Activated naive CD8-positive, alpha-beta T cell treated with anti-CD3 and anti-CD28 coated beads, Interleukin-2, amount 50 U/mL, for 24 hours (primary cell): ENCODE results near the gene F2RL3.

Source experiments
- ATAC-seq: fragments of 150-1000 bp; cut with Tn5 transposase; one replicate; pipeline ENCODE4 v1.10.0; 2021
- DNase-seq: peaks from one replicate; pipeline ENCODE4 v3.0.0; 2021
- H3K27ac Mint-ChIP-seq: one replicate; pipeline ENCODE4 v1.8.0; 2021; ENCODE audit warnings: mild to moderate bottlenecking, mixed read lengths
- H3K27me3 Mint-ChIP-seq: one replicate; pipeline ENCODE4 v1.8.0; 2021; ENCODE audit warnings: mixed read lengths
- H3K36me3 Mint-ChIP-seq: one replicate; pipeline ENCODE4 v1.8.0; 2021; ENCODE audit warnings: low read depth, mixed read lengths
- H3K4me1 Mint-ChIP-seq: one replicate; pipeline ENCODE4 v1.8.0; 2021; ENCODE audit warnings: mixed read lengths
- H3K4me3 Mint-ChIP-seq: one replicate; pipeline ENCODE4 v1.8.0; 2021; ENCODE audit warnings: mild to moderate bottlenecking, moderate library complexity, mixed read lengths
- H3K9me3 Mint-ChIP-seq: one replicate; pipeline ENCODE4 v1.8.0; 2021; ENCODE audit warnings: mixed read lengths

Gene F2RL3

GRCh38 chr19:16888629-16889365 is at the start of gene F2RL3:
Gene F2RL3 (plus strand): TSS chr19:16888999. CDS start chr19:16889190, 191 bp downstream.
- no peaks in the 10 kb centered on the region for H3K9me3 Mint-ChIP-seq
- peaks cover 4% of the 10 kb centered on the region for H3K27me3 Mint-ChIP-seq
- no peak within 1 kb of the TSS for H3K4me3 Mint-ChIP-seq
- H3K36me3 Mint-ChIP-seq, result no peaks in the 10 kb centered on the region
- no peak within 1 kb of the TSS for H3K27ac Mint-ChIP-seq
- ATAC-seq (no peak), DNase-seq (no peak)
- peaks cover 14% of the 10 kb centered on the region for H3K4me1 Mint-ChIP-seq

GRCh38 chr19:16841391-16841926 is 47.3 kb upstream of the F2RL3 start:
- Mint-ChIP-seq H3K27ac (no peak overlapping the region), H3K4me1 (peaks cover 5% of the 10 kb centered on the region), H3K9me3 (no peaks in the 10 kb centered on the region), H3K4me3 (no peak overlapping the region), H3K27me3 (no peaks in the 10 kb centered on the region), H3K36me3 (peaks cover 30% of the 10 kb centered on the region)
- ATAC-seq, result no peak
- no peak for DNase-seq

- DNase-seq (no peak), ATAC-seq (no peak)
- H3K9me3 Mint-ChIP-seq, result no peaks in the 10 kb centered on the region
- H3K4me1 Mint-ChIP-seq, result no peaks in the 10 kb centered on the region
- no peaks in the 10 kb centered on the region for H3K27me3 Mint-ChIP-seq
- no peak overlapping the region for H3K27ac Mint-ChIP-seq
- H3K36me3 Mint-ChIP-seq, result peaks cover 46% of the 10 kb centered on the region
- no peak overlapping the region for H3K4me3 Mint-ChIP-seq
Observed at GRCh38 chr19:16846901-16847300, 41.9 kb upstream of the F2RL3 start.

GRCh38 chr19:16847430-16847829 is 41.4 kb upstream of the F2RL3 start:
- H3K27me3 Mint-ChIP-seq, result no peaks in the 10 kb centered on the region
- no peak overlapping the region for H3K4me3 Mint-ChIP-seq
- H3K9me3 Mint-ChIP-seq, result no peaks in the 10 kb centered on the region
- no peak overlapping the region for H3K27ac Mint-ChIP-seq
- DNase-seq, result no peak
- H3K36me3 Mint-ChIP-seq, result peaks cover 47% of the 10 kb centered on the region
- no peak for ATAC-seq
- no peaks in the 10 kb centered on the region for H3K4me1 Mint-ChIP-seq

GRCh38 chr19:16849168-16849567 is 39.6 kb upstream of the F2RL3 start:
- H3K27me3 Mint-ChIP-seq, result no peaks in the 10 kb centered on the region
- no peaks in the 10 kb centered on the region for H3K9me3 Mint-ChIP-seq
- no peaks in the 10 kb centered on the region for H3K4me1 Mint-ChIP-seq

GRCh38 chr19:16850133-16850532 is 38.7 kb upstream of the F2RL3 start:
- ATAC-seq (no peak), DNase-seq (no peak)
- Mint-ChIP-seq H3K27ac (no peak overlapping the region), H3K4me3 (no peak overlapping the region), H3K27me3 (no peaks in the 10 kb centered on the region), H3K9me3 (no peaks in the 10 kb centered on the region), H3K36me3 (peaks cover 38% of the 10 kb centered on the region), H3K4me1 (no peaks in the 10 kb centered on the region)

More at GRCh38 chr19:16849168-16849567, 39.6 kb upstream of the F2RL3 start:
- DNase-seq (no peak), ATAC-seq (no peak)
- Mint-ChIP-seq H3K4me3 (no peak overlapping the region), H3K36me3 (peaks cover 41% of the 10 kb centered on the region), H3K27ac (no peak overlapping the region)

GRCh38 chr19:16851031-16851712 is 37.6 kb upstream of the F2RL3 start:
- H3K9me3 Mint-ChIP-seq, result no peaks in the 10 kb centered on the region
- ATAC-seq (no peak), DNase-seq (no peak)
- H3K36me3 Mint-ChIP-seq, result peaks cover 34% of the 10 kb centered on the region
- no peaks in the 10 kb centered on the region for H3K4me1 Mint-ChIP-seq
- H3K27me3 Mint-ChIP-seq, result no peaks in the 10 kb centered on the region
- no peak overlapping the region for H3K27ac Mint-ChIP-seq
- no peak overlapping the region for H3K4me3 Mint-ChIP-seq

- no peak for ATAC-seq
- Mint-ChIP-seq H3K27me3 (no peaks in the 10 kb centered on the region), H3K36me3 (peaks cover 29% of the 10 kb centered on the region), H3K4me3 (no peak overlapping the region), H3K4me1 (no peaks in the 10 kb centered on the region), H3K9me3 (no peaks in the 10 kb centered on the region), H3K27ac (no peak overlapping the region)
- no peak for DNase-seq
Observed at GRCh38 chr19:16853066-16853465, 35.7 kb upstream of the F2RL3 start.

GRCh38 chr19:16856091-16856490 is 32.7 kb upstream of the F2RL3 start:
- Mint-ChIP-seq H3K4me1 (no peaks in the 10 kb centered on the region), H3K27ac (no peak overlapping the region), H3K9me3 (no peaks in the 10 kb centered on the region), H3K4me3 (no peak overlapping the region), H3K36me3 (peaks cover 21% of the 10 kb centered on the region), H3K27me3 (no peaks in the 10 kb centered on the region)
- DNase-seq (no peak), ATAC-seq (no peak)

- Mint-ChIP-seq H3K36me3 (peaks cover 16% of the 10 kb centered on the region), H3K27me3 (no peaks in the 10 kb centered on the region), H3K9me3 (no peaks in the 10 kb centered on the region), H3K4me3 (no peak overlapping the region), H3K27ac (no peak overlapping the region), H3K4me1 (peaks cover 3% of the 10 kb centered on the region)
- ATAC-seq (no peak), DNase-seq (no peak)
Observed at GRCh38 chr19:16859626-16860025, 29.2 kb upstream of the F2RL3 start.

- ATAC-seq (no peak), DNase-seq (no peak)
- H3K27ac Mint-ChIP-seq, result no peak overlapping the region
- H3K27me3 Mint-ChIP-seq, result no peaks in the 10 kb centered on the region
- H3K36me3 Mint-ChIP-seq, result peaks cover 12% of the 10 kb centered on the region
- peaks cover 3% of the 10 kb centered on the region for H3K4me1 Mint-ChIP-seq
- no peak overlapping the region for H3K4me3 Mint-ChIP-seq
- H3K9me3 Mint-ChIP-seq, result no peaks in the 10 kb centered on the region
Observed at GRCh38 chr19:16860118-16860517, 28.7 kb upstream of the F2RL3 start.

- H3K27me3 Mint-ChIP-seq, result no peaks in the 10 kb centered on the region
- no peak for ATAC-seq
- peaks cover 3% of the 10 kb centered on the region for H3K4me1 Mint-ChIP-seq
- no peak overlapping the region for H3K4me3 Mint-ChIP-seq
- no peaks in the 10 kb centered on the region for H3K9me3 Mint-ChIP-seq
- no peak overlapping the region for H3K27ac Mint-ChIP-seq
- H3K36me3 Mint-ChIP-seq, result peaks cover 12% of the 10 kb centered on the region
- DNase-seq, result no peak
Observed at GRCh38 chr19:16861011-16861410, 27.8 kb upstream of the F2RL3 start.

GRCh38 chr19:16861834-16862233 is 27.0 kb upstream of the F2RL3 start:
- H3K27me3 Mint-ChIP-seq, result no peaks in the 10 kb centered on the region
- H3K4me3 Mint-ChIP-seq, result no peak overlapping the region
- peaks cover 10% of the 10 kb centered on the region for H3K36me3 Mint-ChIP-seq
- ATAC-seq, result no peak
- no peak overlapping the region for H3K27ac Mint-ChIP-seq
- no peak for DNase-seq
- peaks cover 3% of the 10 kb centered on the region for H3K4me1 Mint-ChIP-seq
- H3K9me3 Mint-ChIP-seq, result no peaks in the 10 kb centered on the region

- peaks cover 3% of the 10 kb centered on the region for H3K4me1 Mint-ChIP-seq
- H3K9me3 Mint-ChIP-seq, result no peaks in the 10 kb centered on the region
- ATAC-seq, result no peak
- peaks cover 10% of the 10 kb centered on the region for H3K36me3 Mint-ChIP-seq
- DNase-seq, result no peak
- H3K4me3 Mint-ChIP-seq, result no peak overlapping the region
- no peaks in the 10 kb centered on the region for H3K27me3 Mint-ChIP-seq
- no peak overlapping the region for H3K27ac Mint-ChIP-seq
Observed at GRCh38 chr19:16862826-16863415, 25.9 kb upstream of the F2RL3 start.

- no peak overlapping the region for H3K27ac Mint-ChIP-seq
- no peak for ATAC-seq
- peaks cover 13% of the 10 kb centered on the region for H3K36me3 Mint-ChIP-seq
- H3K4me1 Mint-ChIP-seq, result peaks cover 3% of the 10 kb centered on the region
- H3K4me3 Mint-ChIP-seq, result no peak overlapping the region
- H3K27me3 Mint-ChIP-seq, result no peaks in the 10 kb centered on the region
- H3K9me3 Mint-ChIP-seq, result no peaks in the 10 kb centered on the region
- DNase-seq, result no peak
Observed at GRCh38 chr19:16867211-16867610, 21.6 kb upstream of the F2RL3 start.
